GM21576 (cell line): ENCODE data around the gene GMEB1.
A peak's percentile ranks its signal among the peaks of the same experiment; 100 is the strongest.
"Not testable (repeated sequence)": the region's sequence is repeated elsewhere in the genome, so short reads cannot be mapped to it uniquely, and the experiment has no call there.

Source experiments
- ATAC-seq: cut with Tn5 transposase; IDR thresholded peaks from one replicate; pipeline ENCODE4 v1.9.1; 2021; ENCODE audit warnings: mild to moderate bottlenecking, moderate library complexity; ENCODE audit not compliant: unreplicated experiment

GMEB1 gene

DNA sequence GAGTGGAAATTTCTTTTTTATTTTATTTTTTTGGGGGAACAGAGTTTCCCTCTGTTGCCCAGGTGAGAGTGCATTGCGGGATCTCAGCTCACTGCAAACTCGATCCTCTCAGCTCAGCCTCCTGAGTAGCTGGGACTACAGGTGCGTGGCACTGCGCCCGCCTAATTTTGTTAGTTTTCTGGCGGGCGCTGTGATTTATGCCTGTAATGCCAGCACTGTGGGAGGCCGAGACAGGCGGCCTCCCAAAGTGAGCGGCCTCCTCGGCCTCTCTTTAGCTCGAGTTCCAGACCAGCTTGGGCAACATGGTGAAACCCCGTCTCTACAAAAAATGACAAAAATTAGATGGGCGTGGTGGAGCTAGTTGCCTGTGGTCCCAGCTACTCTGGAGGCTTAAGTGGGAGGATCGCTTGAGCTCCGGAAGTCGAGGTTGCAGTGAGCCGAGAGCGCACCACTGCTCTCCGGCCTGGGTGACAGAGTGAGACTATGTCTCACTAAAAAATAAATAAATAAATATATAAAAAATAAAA is 2.7 kb downstream of the GMEB1 start:
- no peak for ATAC-seq

DNA sequence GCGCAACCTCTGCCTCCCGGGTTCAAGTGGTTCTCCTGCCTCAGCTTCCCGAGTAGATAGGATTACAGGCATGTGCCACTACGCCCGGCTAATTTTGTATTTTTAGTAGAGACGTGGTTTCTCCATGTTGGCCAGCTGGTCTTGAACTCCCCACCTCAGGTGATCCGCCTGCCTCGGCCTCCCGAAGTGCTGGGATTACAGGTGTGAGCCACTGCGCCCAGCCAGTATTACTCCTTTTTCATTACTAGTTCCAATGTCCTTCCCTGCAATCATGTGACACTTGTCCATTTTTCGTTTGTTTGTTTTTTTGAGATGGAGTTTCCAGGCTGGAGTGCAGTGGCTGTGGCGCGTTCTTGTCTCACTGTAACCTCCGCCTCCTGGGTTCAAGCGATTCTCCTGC is 4.4 kb downstream of the GMEB1 start:
- not testable (repeated sequence) for ATAC-seq

DNA sequence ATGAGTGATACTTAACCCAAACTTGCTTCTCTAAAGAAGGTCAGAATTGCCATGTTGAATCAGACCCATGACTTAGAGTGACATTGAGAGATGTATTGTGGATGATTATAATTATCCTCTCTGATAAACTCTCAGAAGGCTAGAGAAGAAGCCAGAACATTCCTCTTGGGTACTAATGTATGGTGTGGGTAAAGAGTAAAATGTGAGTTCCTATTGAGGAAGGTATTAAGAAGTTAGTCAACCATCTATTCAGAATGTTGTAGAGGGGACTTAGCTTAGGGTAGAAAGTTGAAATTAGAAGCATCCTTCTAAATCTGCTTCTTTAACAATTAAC is 7.3 kb downstream of the GMEB1 start:
- ATAC-seq = no peak

DNA sequence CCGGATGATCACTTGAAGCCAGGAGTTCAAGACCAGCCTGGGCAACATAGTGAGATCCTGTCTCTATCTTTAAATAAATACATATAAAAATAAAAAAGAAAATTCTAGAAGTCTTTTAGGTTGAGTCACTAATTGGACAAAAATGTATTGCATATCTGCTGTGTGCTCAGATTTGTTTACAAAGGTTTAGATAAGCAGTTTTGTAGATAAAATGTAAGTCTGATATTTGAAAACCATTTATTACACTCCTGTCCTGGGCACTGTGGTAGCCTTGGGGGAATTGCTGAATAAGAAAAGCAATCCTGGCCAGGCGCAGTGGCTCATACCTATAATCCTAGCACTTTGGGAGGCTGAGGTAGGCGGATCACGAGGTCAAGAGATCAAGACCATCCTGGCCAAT is 11.6 kb downstream of the GMEB1 start:
- no peak for ATAC-seq

DNA sequence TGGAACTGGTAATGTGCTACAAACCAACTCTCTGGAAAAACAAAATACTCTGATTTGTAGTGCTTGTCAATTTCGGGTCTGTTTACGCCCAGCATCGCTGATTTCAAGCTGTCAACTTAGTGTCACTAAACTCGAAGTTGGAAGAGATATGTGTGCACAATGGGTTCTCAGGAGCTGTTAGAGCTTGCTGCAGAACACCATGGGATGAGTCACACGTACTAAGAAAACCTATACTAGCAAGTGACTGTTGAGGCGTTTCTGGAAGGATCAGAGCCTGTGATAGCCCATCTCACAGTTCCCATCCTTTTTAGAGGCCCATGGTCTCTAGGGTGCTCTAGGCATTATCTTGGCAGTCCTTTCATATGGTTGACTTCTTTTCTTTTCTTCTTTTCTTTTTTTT is 14.3 kb downstream of the GMEB1 start:
- no peak for ATAC-seq

DNA sequence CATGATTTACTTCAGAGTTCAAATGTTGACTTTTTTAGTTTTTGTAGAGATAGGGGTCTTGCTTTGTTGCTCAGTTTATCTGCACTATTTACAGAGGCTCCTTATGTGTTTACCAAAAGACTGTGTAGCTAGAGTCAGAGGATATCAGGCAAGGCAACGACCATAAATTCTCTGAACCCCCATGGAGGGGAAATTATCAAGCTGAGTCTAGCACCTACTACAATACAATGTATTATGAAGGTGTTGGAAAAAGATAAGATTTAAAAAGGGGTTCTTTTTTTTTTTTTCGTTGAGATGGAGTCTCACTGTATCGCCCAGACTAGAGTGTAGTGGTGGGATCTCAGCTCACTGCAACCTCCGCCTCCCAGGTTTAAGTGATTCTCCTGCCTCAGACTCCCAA is 16.4 kb downstream of the GMEB1 start:
- ATAC-seq = no peak

DNA sequence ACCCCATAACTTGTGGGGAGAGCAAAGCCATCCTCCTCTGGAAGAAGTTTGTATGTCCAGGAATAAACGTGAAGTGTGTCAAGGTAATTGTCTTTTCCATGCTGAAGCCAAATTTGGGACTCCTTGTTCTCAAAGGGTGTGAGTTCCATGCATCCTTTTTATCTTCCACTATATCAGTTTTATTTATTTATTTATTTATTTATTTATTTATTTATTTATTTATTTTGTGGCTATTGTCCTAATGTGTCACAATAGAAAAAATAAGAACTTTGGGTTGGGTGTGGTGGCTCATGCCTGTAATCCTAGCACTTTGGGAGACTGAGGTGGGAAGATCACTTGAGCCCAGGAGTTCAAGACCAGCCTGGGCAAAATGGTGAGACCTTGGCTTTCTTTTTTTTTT is 23.0 kb downstream of the GMEB1 start:
- ATAC-seq = not testable (repeated sequence)

DNA sequence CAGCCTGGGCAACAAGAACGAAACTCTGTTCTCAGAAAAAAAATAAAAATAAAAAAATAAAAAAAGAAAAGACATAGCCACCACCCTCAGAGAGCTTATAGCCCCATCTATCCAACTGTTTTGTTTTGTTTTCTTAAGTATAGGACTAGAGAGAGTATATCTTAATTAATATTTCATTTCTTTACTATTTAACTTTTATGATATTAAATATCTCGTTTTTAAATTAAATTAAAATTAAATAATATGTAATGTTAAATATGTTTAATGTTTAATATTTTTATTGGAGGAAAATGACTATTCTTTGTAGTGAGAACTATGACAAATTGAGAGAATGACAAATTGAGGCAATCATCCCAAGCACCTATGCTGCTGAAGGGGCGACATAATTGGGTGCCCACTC is 35.0 kb downstream of the GMEB1 start:
- no peak for ATAC-seq

DNA sequence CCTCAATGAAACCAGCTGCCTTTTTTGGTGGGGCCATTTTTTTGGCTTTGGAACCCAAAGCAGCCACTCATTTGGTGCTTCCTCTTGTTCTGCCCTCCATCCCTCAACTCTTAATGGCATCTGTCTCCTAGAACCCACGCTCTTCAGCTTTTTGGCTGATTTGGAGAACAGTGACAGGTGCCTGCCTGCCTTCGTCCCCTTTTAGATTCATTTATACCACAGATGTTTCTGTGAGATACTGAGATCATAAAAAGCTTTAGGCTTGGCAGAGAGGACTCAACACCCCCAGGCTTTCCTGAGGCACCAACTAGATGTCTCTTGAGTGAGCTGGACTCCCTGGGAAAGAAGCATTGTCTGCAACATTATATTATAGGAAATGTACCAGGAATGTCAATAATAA is 47.8 kb downstream of the GMEB1 start:
- ATAC-seq = no peak

DNA sequence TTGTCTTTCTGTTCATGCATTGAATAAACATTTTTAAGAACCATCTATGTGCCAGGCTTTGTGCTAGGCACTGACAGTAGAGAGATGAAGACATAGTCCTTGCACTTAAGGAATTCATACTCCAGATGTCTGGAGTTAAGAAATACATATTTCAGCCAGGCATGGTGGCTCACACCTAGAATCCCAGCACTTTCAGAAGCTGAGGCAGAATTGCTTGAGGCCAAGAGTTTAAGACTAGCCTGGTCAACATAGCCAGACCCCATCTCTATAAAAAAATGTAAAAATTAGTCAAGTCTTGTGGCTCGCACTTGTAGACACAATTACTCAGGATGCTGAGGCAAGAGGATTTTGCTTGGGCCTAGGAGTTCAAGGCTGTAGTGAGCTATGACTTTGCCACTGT is 49.6 kb downstream of the GMEB1 start:
- no peak for ATAC-seq

DNA sequence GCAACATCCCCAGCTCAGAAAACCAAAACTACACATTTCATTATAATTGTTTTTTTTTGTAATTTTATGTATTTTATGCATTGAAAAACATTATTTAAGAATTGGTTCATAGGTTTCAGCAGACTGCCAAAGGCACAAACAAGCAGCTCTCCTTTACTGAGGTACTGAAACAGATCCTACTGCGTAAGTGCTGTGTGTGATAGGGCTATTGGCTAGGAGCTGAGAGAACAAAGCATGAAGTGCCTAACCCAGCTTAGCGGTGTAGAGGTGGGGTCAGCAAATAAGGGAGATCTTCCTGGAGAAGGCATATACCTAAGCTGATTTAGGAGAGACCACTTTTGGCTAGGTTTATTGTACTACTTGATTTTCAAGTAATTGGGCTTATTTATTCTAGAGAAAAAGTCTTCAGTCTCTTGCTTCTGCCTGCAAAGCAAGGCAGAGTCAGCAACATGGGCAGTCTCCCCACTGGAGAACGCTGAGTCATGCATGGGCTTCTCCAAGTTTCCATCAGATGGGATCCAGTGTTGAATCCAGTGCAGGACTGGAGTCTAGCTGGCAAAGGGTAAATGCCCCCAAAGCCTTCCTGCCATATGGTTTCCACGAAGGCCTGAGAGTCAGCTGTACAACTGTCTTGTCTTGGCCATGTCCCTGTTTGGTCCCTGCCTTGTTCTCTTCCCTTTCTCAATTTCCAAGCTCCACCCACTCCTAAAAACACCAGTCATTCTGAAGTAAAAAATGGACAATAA is 50.2 kb downstream of the GMEB1 start:
- ATAC-seq = no peak

DNA sequence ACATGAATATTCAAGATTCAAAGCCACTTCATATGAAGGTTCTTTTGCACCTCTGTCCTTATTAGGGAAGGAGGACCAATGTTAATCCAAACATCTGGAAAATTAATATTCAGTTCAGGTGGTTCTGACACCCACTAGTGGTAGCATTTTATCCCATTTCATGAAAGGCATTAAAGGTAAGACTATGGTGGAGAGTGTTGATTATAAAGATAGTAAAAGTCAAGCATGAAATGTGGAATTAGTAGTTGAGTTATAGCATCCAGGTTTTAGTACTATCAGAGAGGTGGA is 50.7 kb downstream of the GMEB1 start:
- no peak for ATAC-seq

DNA sequence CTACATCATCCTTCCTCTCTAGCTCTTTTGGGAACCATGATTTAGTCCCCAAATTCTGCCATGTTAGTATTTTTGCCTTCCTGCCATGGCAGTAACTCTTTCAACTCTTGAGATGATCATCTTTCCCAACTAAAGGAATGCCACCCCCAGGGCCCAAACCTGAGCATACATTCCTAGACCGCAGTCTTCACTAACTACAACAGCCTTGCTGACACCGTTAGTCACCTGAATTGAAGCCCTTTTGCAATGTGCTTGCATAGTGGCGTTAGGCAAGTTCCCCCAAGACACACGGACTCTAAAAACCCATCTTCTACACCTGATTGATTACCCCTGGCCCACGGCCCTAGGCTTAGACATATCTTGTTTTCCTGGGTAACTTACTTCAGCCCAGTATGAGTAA is 51.8 kb downstream of the GMEB1 start:
- no peak for ATAC-seq

DNA sequence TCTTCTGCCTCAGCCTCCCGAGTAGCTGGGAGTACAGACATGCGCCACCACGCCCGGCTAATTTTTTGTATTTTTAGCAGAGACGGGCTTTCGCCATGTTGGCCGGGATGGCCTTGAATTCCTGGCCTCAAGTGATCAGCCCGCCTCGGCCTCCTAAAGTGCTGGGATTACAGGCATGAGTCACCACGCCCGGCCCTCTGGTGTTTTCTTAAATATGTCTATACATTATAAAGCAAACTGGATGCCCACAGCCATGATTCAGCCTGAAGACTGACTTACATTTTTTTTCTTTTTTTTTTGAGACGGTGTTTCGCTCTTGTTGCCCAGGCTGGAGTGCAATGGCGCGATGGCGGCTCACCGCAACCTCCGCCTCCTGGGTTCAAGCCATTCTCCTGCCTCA is 53.3 kb downstream of the GMEB1 start:
- not testable (repeated sequence) for ATAC-seq

DNA sequence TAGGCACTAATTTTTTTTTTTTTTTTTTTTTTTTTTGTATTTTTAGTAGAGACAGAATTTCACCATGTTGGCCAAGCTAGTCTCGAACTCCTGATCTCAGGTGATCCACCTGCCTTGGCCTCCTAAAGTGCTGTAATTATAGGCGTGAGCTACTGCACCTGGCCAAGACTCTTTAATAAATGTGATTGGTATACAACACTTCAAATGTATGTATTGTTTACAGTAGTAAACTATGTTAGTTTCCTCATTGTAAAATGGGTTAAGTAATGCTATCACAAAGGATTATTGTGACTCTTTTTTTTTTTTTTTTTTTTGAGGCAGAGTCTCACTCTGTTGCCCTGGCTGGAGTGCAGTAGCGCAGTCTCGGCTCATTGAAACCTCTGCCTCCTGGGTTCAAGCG is 56.8 kb downstream of the GMEB1 start:
- not testable (repeated sequence) for ATAC-seq

DNA sequence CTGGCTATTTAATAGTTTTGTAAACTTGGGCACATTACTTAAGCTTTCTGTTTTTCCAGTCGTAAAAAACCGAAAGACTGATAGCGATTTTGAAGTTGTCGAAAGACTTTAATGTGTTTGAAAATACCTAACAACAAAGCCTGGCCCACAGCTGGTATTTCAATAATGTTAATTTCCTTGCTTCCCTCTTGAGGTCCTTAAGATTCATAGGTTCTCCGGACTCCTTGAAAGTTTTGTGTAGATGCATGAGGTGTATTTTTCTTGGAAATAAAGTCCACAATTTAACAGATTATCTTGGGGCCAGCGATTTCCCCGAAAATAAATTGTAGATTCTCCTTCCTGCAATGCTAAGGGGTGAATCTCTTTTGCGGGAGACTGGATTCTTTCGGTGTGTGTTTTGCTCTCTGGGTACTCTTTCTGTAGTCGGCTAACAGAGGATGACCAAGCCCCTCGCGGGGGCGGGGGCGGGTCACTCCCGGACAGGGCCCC is 67.4 kb downstream of the GMEB1 start:
- no peak for ATAC-seq

DNA sequence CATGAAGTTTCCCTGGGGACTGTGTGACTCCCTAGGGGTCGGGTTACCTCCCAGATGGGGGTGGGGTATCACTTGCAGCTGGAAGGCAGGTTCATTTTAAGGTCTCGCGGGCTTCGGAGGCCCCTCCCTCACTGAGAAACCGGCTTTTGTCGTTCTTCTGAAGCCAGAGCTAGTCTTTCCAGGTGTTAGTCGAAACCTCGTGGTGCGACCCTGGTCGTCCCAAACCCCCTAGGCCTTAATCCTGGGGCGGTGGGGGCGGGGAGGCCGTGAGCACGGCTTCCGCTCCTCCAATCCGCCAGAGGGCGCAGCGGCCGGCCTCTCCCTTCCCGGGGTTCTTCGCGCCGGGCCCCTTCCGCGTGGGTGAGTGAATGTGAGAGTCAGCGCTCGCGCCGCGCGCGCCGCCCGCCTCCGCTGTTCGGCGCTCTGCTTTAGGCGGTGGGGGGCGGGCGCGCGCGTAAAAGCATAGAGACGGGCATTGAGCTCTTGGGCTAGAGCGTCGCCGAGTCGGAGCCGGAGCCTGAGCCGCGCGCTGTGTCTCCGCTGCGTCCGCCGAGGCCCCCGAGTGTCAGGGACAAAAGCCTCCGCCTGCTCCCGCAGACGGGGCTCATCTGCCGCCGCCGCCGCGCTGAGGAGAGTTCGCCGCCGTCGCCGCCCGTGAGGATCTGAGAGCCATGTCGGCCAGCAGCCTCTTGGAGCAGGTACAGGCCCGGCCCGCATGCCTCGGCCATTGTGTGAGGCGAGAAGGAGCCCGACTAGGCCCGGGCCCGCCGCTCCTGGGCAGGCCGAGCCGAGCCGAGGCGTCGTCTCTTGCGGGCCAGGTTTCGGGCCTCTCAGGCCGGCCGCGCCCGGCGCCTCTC is 68.1 kb downstream of the GMEB1 start, which contains the start of gene YTHDF2:
YTHDF2 (plus strand) TSS at position 491 of the 857 bp plus-strand sequence; CDS start at position 672, 181 bp downstream.
- ATAC-seq = peak; percentile 90

DNA sequence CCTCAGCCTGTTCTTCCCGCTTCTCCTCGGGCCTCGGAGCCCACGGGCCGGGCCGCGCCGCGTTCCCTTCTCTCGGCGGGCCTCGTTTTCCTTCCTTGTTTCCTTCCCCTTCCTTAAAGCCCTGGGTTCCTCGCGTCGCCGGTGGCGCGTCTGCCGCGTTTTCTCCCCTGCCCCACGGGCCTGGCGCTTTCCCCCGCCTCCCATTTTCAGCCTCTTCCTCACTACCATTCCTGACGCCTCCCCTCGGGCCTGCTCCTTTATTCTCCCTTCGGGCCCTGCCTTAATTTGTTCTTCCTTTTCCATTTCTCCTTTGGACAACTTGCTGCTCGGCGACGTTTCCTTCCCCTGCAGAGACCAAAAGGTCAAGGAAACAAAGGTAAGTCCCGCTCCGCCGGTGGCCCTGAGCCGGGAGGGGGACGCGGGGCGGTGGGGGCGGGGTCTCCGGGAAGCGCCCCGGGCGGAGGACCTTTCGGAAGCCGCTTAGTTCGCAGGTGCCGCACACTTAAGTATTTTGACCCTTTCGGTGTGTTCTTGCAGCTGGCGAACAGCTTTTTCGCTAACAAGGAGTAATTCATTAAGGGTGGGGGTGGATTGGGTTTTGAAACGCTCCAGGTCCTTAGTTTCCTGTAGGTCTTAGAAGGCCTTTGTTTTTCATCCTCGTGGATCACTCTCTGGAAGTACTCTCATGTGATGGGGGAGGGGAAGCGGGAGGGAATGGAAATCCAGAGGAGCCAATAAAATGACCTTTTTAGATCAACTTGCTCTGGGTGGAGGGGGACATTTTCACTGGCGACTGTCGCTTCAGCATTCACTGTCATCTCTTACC is 68.9 kb downstream of the GMEB1 start:
- ATAC-seq = no peak

DNA sequence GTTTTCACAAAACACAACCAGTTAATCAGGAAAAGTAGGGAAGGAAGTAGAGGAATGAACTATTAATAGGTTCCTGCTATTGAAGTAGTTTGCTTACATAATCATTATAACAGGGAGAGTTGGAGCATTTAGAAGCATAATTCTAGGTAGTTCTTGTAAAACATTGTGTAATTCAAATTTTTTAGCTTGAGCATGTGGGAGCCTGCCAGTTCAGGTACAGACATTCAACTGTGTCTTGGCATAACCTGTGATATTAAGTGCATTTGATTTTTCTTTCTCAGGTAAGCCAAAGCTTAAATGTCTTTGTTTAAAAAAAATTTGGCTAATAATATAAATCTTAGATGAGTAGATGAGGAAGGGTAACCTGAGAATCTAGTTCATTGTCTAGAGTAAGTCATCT is 71.5 kb downstream of the GMEB1 start:
- ATAC-seq = no peak

DNA sequence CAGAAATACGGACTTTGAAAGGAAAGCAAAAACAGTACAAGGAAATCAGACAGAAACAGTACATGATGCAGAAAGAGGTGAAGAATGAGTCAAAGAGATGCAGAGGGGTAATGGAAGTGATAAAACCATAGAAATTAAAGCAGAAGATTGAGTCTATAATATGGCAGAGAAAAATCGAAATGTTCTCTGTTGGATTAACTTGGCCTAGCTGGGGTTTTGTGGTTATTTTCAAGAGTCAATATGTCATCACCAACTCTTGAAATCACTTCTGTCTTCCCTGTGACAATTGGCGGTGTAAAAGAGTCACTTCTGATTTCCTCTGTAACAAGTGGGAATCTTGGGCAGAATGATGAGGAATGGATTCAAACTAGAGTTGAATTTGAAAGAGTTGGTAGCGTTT is 75.6 kb downstream of the GMEB1 start:
- ATAC-seq = no peak

DNA sequence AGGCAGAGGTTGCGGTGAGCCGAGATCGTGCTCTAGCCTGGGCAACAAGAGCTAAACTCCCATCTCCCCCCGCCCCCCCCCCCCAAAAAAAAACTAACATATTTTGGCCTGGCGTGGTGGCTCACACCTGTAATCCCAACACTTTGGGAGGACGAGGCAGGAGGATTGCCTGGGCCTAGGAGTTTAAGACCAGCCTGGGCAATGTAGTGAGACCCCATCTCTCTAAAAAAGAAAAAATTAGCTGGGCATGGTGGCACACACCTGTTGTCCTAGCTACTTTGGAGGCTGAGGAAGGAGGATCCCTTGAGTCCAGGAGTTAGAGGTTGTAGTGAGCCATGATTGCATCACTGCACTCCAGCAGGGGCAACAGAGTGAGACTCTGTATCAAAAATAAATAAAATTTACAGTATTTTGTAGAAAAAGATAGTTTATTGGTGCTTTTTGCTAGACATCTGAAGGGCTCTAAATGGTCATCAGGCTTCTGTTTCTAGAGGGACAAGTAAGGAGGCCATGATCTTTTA is 77.1 kb downstream of the GMEB1 start:
- ATAC-seq = no peak
